BJ (cell line): ENCODE measurements around the gene RNASE12. TPM values are rescaled to one million over a fixed set of nuclear protein-coding genes. Genes with fewer than 3 reads are reported as not detected.

Experiments used
- CTCF ChIA-PET: fragments of 350-600 bp; formaldehyde crosslinking; extraction: SDS; loops from one replicate; lab custom pipeline; 2021; ENCODE audit warnings: antibody characterized with exemption, inconsistent platforms; lab: Yijun Ruan, JAX
- POLR2A ChIA-PET: fragments of 300-600 bp; sonication (Branson Sonifier 250); formaldehyde crosslinking; extraction: SDS; loops from one replicate; lab custom pipeline; 2021; ENCODE audit warnings: antibody characterized with exemption; lab: Charles Lee
- DNase-seq: peaks from one replicate; pipeline ENCODE4 v3.0.0-alpha.2; 2011; ENCODE audit warnings: low read depth
- H3K27me3 ChIP-seq: 2 replicates; pipeline ENCODE4 v1.6.0; 2011; ENCODE audit warnings: low read length; ENCODE audit not compliant: control insufficient read depth, insufficient read depth
- H3K36me3 ChIP-seq: 2 replicates; pipeline ENCODE4 v1.5.1; 2011; ENCODE audit warnings: low read length; ENCODE audit not compliant: control insufficient read depth, insufficient read depth
- H3K4me3 ChIP-seq: 2 replicates; pipeline ENCODE4 v1.5.1; 2011; ENCODE audit warnings: low read depth, mild to moderate bottlenecking, control low read depth, low read length
- CTCF ChIP-seq: IDR thresholded peaks from 2 replicates; pipeline ENCODE4 v1.5.1; 2011; ENCODE audit warnings: low read depth, mild to moderate bottlenecking, control low read depth, inconsistent platforms, low read length, moderate library complexity; ENCODE audit not compliant: insufficient read depth
- polyA plus RNA-seq: library from polyadenylated mRNA; depleted of rRNA; stranded (reverse); fragments of >200 nt; gene quantifications from 2 replicates; pipeline ENCODE4 v1.2.3, GENCODE V29; 2011; rRNA removed

The RNASE12 gene
- polyA plus RNA-seq, 1 experiment, result not detected

DNA sequence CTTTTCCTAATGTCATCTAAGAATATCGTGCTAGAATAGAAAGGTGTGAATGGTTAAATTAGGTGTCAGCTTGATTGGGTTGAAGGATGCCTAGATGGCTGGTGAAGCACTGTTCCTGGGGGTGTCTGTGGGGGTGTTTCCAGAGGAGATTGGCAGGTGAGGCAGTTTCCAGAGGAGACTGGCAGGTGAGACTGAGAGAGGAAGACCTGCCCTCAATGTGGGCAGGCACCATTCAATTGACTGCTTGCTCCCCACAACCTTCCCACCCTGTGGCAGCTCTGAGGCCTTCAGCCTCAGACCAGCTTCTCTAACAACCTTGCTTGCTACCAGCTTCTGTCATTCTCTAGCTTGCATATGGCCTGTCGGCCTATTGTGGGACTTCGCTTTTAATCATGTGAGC is 39.6 kb downstream of the RNASE12 start:
- ChIA-PET CTCF (no interaction called here), POLR2A (no interaction called here)
- no peaks in the 10 kb centered on the region for H3K27me3 ChIP-seq
- H3K4me3 ChIP-seq, result no peak overlapping the region
- TF ChIP-seq CTCF, result no peak
- no peak for DNase-seq
- no peaks in the 10 kb centered on the region for H3K36me3 ChIP-seq

GRCh38 chr14:20550926-20551325 is 40.2 kb downstream of the RNASE12 start:
- DNase-seq, result no peak
- CTCF ChIA-PET, result no interaction called here
- Histone ChIP-seq H3K4me3 (no peak overlapping the region), H3K27me3 (no peaks in the 10 kb centered on the region), H3K36me3 (no peaks in the 10 kb centered on the region)
- POLR2A ChIA-PET, result no interaction called here
- no peak for TF ChIP-seq CTCF

GRCh38 chr14:20548414-20549158 is 42.6 kb downstream of the RNASE12 start:
- Histone ChIP-seq H3K27me3 (no peaks in the 10 kb centered on the region), H3K36me3 (no peaks in the 10 kb centered on the region), H3K4me3 (no peak overlapping the region)
- no peak for DNase-seq
- ChIA-PET POLR2A (no interaction called here), CTCF (interaction anchor here (0.6 to 1.6 kb wide), 4 partner anchors 16 to 143 kb away, joined by 3 read pairs; no protein-coding TSS in a partner anchor)
- no peak for TF ChIP-seq CTCF

DNA sequence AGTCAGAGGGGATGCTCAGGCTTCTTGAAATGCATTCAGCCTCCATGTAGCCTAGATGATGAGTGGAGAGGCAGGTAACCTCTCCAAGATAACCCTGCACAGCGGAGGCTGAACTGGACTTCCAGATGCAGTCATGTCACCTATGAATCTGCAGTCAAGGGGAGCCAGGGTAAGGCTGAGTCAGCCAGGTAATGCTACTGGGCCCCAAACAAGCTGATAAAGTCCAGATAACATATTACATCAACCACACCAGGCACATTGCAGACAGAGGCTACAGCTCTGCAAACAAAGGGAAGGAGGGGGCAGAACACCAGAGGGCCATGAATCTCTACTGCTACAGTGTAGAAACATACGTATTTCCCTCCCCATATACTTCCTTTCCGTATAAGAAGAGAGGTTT is 44.3 kb downstream of the RNASE12 start:
- no peak for TF ChIP-seq CTCF
- Histone ChIP-seq H3K36me3 (no peaks in the 10 kb centered on the region), H3K4me3 (no peak overlapping the region), H3K27me3 (no peaks in the 10 kb centered on the region)
- ChIA-PET CTCF (interaction anchor here (1.5 kb wide), 1 partner anchor 16 kb away, joined by 10 read pairs; no protein-coding TSS in a partner anchor), POLR2A (no interaction called here)
- DNase-seq, result no peak

Other genes starting within 250 kb of the RNASE12 start
- 8.2 and 13.6 TPM in 2 replicates for gene PARP2, start 247.7 kb downstream of the RNASE12 start, polyA plus RNA-seq
- 12.2 and 12.7 TPM in 2 replicates for gene TEP1, start 177.9 kb downstream of the RNASE12 start, polyA plus RNA-seq
- 0.12 and 0.22 TPM in 2 replicates for gene KLHL33, start 155.2 kb downstream of the RNASE12 start, polyA plus RNA-seq
- gene OSGEP, start 136.6 kb downstream of the RNASE12 start, polyA plus RNA-seq, result 21.2 and 28.9 TPM in 2 replicates
- gene APEX1, start 136.2 kb downstream of the RNASE12 start, polyA plus RNA-seq, result 219 and 237 TPM in 2 replicates
- gene PIP4P1, start 129.9 kb downstream of the RNASE12 start, polyA plus RNA-seq, result 28.6 and 38.3 TPM in 2 replicates
- gene PNP, start 122.0 kb downstream of the RNASE12 start, polyA plus RNA-seq, result 18.4 and 21.4 TPM in 2 replicates
- gene RNASE10, start 85.8 kb downstream of the RNASE12 start, polyA plus RNA-seq, result not detected in 2 replicates
- not detected in 2 replicates for gene RNASE9, start 30.3 kb downstream of the RNASE12 start, polyA plus RNA-seq
- not detected in 2 replicates for gene RNASE11, start 3.4 kb downstream of the RNASE12 start, polyA plus RNA-seq
- not detected in 2 replicates for gene OR6S1, start 50.3 kb upstream of the RNASE12 start, polyA plus RNA-seq
- gene RNASE4, start 93.2 kb upstream of the RNASE12 start, polyA plus RNA-seq, result 38.6 and 42.4 TPM in 2 replicates
- gene ANG, start 97.4 kb upstream of the RNASE12 start, polyA plus RNA-seq, result 9.2 and 12.7 TPM in 2 replicates
- gene EDDM3A, start 154.5 kb upstream of the RNASE12 start, polyA plus RNA-seq, result not detected in 2 replicates
- gene EDDM3B, start 177.0 kb upstream of the RNASE12 start, polyA plus RNA-seq, result not detected in 2 replicates
- gene RNASE6, start 189.9 kb upstream of the RNASE12 start, polyA plus RNA-seq, result not detected in 2 replicates
- gene RNASE1, start 211.5 kb upstream of the RNASE12 start, polyA plus RNA-seq, result not detected in 2 replicates